ENCODE data around the gene HOOK1.
"Not testable (repeated sequence)": the region's sequence is repeated elsewhere in the genome, so short reads cannot be mapped to it uniquely, and the experiment has no call there.

Gene HOOK1

DNA sequence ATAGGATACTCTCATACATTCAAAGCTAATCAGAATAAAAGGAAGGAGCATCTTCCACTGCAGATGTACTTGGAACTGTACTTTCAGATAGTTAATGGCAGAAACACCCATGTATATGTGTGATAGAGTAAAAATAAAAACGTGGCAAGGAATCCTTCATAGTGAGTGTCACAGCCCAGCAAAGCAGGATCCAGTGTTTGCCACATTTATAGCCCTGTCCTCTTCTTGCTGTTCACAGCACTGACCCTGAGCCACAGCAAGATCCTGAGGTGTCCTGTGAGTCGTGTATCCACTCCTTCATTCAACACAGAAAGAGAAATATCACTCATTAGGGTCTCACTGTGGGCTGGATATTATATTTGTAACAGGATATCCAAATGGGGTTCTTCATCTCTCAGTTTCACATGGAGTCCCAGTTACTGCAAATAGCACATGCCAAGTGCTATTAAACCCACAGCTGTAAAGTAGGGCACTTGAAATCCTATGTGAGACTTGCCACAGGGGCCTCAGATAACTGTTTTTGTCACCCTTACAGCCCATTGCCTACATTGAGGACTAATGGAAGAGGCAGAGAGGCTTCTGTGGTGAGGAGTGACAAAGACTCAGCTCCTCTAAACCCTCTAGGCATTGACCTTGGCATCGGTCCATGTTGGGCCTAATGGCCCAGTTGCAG lies 70.5 kb downstream of the HOOK1 start:
- DNase-seq (ENCODE audit: low read depth) = no peak

DNA sequence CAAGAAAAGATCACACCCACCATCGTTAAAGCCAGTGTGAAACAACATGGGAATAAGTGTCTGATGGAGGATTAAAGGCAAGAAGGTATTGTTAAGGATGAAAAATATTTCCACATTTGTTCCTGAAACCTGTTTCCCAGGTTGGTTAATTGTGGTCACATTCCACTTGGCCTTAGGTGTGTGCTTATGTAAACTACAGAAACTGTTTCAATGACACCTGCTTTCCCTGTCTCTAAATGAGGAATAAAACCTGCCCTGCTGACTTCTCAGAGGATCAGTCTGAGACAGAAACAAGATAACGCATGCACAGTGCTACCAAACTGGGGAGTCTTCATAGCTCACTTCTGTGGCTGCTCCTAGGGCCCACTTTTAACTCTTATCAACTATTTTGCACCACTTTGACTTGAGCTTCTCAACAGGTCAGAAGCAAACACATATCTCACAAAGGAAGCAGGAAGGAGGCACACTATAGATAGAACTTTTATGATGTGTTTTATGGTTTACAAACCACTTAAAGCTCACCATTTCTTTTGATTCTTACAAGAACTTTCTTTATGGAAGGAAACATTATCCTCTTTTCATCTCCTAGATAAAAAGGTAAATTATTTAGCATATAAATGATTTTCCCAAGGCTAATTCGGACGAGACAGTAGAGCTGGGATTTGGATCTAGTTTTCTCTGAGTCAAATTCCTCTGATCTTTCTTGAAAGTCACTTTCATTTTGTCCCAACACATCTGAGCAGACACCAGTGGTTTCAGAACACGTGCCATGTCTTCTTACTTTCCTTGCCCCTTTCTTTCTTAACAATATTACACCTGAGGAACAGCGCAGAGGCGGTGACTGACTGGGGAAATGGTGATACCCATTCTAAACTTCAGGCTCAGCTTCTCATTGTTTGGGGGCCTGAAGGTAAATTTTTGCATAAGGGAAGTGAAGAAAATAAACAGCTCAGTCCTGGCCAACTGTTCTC lies 78.4 kb downstream of the HOOK1 start:
- DNase-seq (ENCODE audit: low read depth) = no peak

DNA sequence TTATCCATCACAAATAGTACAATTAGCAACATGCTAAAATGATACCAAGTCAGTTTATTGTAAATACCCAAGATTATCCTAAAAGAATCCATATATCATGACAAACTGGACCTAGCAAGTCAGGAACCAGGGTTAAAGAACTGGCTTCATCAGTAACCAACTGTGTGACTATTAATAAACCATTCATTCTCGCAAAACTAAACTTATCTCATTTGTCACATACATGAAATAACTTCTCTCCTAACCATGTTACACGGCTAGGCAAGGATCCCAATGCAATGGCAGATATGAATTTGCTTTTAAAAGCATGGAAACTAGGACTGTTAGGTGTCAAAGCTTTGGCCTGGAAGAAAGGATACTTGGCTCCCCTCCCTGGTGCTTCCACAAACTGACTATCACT lies 82.4 kb downstream of the HOOK1 start:
- no peak for DNase-seq (ENCODE audit: low read depth)

DNA sequence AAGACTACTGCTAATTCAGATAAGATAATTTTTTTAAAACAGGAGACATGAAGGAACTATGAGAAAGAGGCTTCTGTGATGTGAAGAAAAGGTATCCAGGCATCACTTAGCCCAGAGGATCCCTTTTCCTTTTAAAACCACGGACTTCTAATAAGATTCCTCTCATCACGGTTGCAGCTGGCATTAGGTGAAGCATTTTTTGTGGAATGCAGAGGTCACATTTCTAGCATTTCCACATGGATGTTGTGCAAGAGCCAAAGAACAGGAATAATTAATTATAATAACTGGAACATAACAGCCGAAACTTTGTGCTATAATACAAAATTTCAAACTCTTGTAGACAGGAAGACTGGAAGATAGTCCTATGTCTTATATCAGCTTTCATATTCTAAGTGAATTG lies 84.2 kb downstream of the HOOK1 start:
- no peak for DNase-seq (ENCODE audit: low read depth)

DNA sequence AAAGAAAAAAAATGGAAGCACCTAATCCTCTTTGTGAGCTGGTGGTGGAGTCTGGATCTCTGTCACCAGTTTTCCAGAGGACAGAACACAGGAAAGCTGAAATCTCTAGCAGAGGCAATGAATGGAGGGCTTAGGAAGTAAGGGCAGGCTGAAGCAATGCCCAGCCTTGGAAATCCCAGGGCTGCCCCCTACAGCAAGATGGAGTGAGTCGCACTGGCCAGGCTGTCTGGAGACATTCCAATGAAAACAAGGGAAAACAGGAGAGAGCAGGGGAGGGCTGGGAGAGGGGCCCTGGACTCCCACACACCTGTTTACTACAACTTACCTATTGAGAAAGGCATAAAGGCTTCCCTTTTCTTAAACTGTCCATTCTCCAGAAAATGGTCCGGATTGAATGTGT lies 85.9 kb downstream of the HOOK1 start:
- no peak for DNase-seq (ENCODE audit: low read depth)

DNA sequence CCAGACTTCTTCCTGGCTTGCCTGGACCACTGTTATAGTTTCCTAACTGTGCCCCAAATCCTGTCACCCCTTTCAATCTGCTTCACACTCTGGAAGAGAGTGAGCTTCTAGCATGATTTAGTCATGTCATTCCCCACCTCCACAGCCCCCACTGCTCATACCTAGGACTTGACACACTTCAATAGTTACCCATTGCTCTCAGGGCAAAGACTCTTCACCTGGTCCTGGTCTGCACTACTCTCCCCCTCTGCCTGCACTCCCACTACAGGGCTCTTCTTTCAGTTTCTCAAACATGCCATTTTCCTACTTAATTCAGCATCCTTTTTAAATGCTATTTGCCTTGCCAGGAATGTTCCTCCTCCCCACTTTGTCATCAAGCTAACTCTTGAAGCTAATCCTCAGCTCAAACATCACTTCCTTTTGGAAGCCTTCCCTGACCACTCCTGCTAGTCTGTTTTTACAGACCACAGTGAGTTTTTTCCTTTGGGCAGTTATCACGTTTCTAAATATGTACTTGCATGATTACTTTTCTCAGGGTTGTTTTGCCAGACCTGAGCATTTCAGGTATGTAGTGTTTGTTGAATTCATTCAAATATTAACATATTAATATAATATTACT lies 87.1 kb downstream of the HOOK1 start:
- DNase-seq (ENCODE audit: low read depth) = no peak

DNA sequence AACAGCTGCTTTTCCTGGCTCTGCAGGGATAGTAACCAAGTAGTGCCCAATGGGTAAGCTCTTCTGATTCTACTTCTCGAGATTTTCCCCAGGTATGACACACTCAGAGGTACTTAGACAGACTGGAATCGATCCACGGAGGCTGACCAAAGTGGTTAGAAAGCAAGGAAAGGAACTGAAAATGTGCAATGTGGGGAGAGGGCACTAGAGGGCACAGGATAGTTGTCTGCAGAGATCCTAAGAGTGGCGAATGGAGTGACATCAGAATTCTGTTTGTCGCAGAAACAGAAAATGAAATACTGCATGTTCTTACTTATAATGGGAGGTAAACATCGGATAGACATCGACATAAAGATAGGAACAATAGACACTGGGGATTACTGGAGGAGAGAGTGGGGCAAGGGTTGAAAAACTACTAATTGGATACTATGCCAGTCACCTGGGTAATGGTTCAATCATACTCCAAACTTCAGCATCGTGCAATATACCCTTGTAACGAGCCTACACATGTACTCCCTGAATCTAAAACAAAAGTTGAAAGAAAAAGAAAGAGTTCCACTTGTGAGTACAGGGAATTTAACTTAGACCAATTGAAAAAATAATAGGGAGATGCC lies 88.5 kb downstream of the HOOK1 start:
- no peak for DNase-seq (ENCODE audit: low read depth)

DNA sequence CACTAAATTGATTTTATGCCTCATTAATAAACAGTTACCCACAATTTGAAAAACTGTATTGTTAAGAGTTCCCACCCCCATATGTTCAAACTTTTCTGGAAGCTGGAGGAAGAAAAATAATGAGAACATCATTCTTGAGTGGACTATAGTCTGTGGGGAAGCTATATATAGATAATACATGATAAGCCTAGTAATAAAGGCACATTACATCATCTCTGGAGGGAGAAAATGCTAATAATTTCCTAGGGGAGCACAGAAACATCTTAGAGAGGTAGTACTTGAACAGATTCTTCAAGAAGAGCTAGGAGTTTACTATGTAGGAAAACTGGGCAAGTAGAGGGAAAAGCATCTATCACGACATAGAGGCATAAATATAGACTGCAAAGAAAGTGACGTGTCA lies 92.2 kb downstream of the HOOK1 start:
- no peak for DNase-seq (ENCODE audit: low read depth)

DNA sequence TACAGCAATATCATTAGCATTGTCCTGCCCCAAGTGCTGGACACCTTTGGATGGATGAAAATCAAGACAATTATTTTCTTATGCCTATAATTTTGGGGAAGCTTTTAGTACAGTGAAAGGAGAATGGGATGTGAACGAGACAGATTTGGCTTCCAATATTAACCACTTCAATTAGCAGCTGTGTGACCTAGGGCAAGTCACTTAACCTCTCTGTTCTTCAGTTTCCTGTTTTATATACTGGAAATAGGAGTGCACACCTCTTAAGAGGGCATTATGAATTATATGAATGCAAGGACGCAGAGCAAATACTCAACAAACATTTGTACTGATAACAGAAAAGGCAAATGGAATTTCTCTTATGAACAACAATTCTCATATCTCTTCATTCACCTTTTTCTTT lies 93.3 kb downstream of the HOOK1 start:
- no peak for DNase-seq (ENCODE audit: low read depth)

DNA sequence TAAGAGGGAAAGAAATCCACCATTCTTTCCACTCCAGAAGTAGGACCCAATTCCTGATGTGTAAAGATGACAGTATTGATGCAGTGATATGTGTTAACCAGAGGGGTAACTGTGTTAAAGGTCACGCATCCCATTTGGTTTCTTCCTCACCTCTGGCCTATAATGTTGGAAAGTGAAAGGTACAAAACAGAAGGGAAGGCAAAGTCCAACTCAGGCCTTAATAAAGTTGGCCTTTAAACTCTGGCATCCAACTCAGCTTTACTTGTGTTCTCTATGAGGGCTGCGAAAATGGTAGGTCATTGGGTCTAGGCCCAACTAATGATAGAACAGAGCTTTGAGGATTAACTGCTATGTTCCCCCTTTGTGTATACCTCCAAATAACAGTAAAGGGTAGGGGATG lies 93.9 kb downstream of the HOOK1 start:
- no peak for DNase-seq (ENCODE audit: low read depth)

DNA sequence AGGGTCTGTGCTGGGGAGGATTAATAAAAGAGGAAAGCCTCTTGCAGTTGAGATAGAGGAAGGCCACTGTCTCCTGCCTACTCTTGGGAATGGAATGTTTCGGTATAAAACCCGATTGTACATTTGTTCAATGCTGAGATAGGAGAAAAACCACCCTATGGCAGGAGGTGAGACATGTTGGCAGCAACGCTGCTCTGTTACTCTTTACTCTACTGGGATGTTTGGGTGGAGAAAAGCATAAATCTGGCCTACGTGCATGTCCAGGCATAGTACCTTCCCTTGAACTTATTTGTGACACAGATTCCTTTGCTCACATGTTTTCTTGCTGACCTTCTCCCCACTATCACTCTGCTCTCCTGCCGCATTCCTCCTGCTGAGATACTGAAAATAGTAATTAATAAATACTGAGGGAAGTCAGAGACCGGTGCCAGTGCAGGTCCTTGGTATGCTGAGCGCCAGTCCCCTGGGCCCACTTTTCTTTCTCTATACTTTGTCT lies 100.1 kb downstream of the HOOK1 start:
- not testable (repeated sequence) for DNase-seq (ENCODE audit: low read depth)

DNA sequence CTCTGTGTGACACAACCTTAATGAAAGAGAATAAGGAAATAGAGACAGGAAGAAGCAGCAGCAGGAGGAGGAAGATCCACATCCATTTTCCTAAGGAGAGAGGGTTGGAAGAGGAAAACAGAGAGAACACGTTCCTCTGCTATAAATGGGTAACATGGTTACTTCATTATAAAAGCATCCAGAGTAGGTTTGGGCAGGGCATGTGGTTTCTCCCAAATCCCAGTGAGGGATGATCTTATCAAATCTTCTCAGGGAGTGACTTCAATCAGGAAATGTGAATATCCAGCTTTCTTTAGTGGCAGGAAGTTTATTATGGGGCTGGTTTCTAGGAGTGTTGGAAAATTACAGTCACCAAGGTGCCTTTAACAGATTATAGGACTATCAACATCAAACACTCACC lies 100.8 kb downstream of the HOOK1 start:
- no peak for DNase-seq (ENCODE audit: low read depth)

DNA sequence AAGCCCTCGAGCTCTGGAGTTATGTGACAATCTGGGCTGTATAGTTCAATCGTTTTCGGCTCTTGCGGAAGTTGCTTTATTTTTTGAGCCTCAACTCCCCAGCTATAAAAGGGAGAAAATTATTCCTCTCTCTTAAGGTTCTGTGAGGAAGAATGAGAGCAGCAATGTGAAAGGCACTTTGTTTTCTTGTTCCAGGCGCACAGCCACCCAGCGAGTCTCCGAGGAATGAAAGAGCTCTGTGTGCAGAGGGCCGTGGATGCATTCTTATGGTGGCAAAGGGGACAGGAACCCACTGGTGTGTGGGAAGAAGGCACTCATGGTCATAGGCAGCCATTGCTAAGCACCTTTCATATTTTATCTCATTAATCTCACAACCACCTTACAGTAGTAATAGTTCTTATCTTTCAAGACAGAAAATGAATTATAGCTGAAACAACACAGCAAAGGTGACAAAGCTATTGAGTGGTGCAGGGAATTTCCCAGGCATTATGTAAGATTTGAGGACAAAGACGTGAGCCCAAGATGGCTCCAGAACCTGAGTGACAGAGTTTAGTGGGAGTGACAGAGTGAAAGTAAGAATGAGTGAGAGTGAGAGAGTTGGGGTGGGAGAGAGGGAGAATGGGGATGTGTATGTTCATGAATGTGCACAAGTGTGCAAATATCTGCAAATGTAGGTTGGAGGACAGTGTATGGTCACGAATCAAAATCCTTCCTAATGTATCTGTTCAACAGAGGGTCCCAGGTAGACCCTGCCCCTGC lies 102.5 kb downstream of the HOOK1 start:
- no peak for DNase-seq (ENCODE audit: low read depth)

DNA sequence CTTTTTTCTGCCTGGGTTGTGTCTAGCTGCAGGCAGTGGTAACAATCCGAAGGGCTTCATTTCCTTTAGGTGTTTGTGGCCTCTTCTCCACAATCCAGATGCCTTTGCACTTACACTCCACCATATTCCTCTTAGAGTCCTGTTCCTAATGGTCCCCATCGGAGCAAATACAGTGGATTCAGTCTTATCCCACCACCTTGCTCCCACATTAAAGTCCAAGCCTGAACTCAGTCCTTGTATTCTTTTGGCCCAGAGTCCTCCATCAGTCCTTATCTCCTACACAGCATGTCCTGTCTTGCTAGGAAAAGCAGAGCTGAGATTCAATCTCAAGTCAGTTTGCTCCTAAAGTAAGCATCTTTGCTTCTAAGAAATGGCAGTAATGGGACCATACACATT lies 103.0 kb downstream of the HOOK1 start:
- DNase-seq (ENCODE audit: low read depth) = no peak

DNA sequence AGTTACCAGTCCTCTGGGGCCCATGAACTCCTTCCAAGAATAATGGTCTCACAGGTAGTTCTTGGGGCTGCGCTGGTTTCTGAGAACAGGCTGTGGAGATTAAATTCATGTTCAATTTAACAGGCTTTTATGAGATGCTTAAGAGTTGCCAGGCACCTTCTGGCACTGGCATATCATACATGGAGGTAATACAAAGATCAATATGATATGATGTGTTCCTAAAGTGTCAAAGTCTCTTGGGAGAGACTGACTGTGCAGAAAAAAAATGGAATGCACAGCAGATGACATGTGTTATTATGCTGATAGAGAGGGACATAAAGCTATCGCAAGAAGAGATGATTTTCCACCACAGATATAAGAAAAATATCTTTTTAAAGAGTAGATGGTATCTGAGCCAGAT lies 105.0 kb downstream of the HOOK1 start:
- DNase-seq (ENCODE audit: low read depth) = no peak

DNA sequence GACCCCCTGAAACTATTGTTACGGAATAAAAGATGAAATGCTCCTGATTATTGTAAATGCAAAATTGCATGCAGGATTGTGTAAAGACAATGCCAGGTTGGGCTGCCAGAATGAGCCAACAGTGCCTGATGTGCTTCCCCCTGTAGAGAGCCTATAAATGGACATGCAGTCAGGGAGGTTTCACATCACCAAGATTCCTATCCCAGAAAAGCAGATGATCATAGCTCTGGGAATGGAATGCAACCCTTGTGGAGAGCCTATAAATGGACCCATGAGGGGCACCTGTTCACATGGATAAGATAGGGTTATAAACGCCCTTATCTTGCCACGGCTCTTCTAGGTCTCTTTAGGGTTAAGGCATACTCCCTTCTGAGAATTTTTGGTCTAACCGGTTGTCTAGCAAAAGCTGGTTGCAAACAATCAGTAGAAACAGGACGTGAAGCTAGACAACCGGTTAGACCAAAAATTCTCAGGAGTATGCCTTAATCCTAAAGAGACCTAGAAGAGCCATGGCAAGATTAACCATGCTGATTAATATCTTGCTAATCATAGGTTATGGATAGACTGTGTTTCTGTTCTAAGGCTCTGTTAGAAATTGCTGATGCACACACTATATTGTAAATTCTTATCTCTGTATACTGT lies 106.6 kb downstream of the HOOK1 start:
- DNase-seq (ENCODE audit: low read depth) = not testable (repeated sequence)

DNA sequence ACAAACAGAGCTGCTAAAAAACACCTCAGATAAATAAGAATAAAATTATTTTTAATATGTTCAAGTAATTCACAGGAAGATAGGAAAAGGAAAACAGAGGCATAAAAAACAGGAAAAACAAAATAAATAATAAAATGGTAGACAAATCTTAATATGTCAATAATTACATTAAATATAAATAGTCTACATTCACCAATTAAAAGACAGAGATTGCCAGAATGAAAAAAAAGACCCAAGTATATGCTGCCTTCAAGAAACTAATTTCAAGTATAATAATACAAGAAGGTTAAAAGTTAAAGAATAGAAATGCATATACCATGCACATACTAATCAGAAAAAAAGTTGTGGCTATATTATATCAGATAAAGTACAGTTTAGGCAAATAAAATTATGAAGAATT lies 109.9 kb downstream of the HOOK1 start:
- no peak for DNase-seq (ENCODE audit: low read depth)

Data from non-pigmented ciliary epithelial cell (primary cell).